ENCODE data around the gene RNPS1. TPM values are rescaled to one million over a fixed set of nuclear protein-coding genes. Genes with fewer than 3 reads are reported as not detected.
A peak's percentile ranks its signal among the peaks of the same experiment; 100 is the strongest.

The RNPS1 gene
- total and polyA plus RNA-seq, 9 of the 15 experiments (the other 6 are each of a cell fraction or from before 2014, with no cell fraction given): 44.9 to 338 (median 202) TPM

DNA sequence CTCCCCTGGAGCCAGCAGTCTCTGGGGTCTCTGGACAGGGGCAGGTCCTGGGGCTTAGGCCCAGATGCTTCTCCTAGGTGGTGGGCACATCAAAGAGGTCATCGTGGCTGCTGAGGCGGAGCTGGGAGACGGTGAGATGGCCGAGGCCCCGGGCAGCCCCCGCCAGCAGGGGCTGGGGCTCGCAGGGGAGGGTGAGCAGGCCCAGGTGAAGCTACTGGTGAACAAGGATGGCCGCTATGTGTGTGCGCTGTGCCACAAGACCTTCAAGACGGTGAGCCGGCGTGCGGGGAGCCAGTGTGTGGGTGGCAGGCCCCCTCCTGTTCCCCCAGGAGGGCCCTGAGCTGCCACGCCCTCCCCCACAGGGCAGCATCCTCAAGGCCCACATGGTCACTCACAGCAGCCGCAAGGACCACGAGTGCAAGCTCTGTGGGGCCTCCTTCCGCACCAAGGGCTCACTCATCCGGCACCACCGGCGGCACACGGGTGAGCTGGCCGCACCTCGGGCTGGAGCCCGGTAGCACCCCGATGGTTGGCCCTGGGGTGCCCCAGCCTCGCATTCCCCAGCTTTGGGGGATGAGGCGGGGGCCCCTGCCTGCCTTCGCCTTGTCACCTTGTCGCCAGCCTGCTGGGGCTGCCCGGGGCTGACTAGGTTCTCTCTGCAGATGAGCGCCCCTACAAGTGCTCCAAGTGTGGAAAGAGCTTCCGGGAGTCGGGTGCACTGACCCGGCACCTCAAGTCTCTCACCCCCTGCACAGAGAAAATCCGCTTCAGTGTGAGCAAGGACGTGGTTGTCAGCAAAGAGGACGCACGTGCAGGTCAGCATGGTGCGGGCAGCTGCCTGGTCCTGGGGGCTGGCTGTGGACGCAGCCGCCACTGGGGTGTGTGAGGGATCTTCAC lies 35.6 kb downstream of the RNPS1 start (continued):
- TF ChIP-seq, protein P1, sequence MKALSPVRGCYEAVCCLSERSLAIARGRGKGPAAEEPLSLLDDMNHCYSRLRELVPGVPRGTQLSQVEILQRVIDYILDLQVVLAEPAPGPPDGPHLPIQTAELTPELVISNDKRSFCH (CRISPR knock-in tag; IDR thresholded peaks at IDR 0.05): no peak
- TF ChIP-seq, protein P1 (tag; IDR thresholded peaks at IDR 0.05): no peak
- TF ChIP-seq POLR2A (conservative IDR thresholded peaks at IDR 0.05): 0 out of 2 replicates have a peak, but pooled peaks have one; percentile 24
- no peak for TF ChIP-seq ZNF354B (CRISPR knock-in tag; IDR thresholded peaks at IDR 0.05)
- TF ChIP-seq HDAC3 (IDR thresholded peaks at IDR 0.05; ENCODE audit: borderline replicate concordance, partially characterized antibody): no peak
- TF ChIP-seq POLR2B (IDR thresholded peaks at IDR 0.05; ENCODE audit: low read depth, partially characterized antibody): peak; percentile 25
- no peak for TF ChIP-seq PHF8 (IDR thresholded peaks at IDR 0.05; ENCODE audit: borderline replicate concordance, low read length)

DNA sequence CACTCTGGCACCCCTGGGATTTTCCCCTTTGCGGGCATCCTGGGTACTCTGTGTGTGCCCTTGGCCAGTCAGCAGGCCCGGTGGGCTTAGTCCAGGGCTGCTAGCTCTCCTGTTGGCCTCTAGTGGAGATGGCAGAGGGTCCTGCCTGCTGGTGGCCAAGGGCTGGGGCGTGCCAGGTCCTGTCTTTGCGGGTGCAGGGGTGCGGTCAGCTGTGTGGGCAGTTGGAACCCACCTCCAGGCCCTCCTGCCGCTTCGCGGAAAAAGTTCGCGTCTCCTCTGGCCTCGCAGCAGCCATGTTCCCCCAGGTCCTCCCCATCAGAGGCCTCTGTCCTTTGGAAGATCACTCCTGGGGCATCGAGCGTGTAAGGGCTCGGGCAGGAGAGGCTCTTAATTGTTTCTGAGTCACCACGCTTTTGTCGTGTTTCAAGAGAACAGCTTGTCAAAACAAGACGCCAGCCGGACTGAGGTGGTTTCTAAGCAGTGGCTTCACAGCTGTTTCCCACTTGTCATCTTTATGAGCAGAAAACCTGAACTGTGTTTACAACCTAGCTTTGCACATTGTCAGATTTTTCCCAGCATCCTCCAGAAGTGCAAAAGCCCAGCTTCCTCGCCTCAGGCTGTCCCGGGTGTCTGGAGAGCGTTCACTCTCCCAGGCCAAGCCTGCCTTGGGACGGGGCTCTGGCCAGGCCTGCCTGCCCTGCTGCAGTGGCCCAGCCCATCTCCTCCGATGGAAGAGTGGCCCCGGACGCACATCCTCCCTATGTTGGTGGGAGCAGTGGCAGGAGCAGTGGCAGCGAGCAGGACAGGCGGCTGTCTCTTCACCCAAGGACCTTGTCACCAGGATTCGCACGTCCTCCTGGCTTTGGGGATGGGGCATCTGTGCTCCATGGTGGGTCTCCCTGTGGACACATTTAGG lies 36.7 kb downstream of the RNPS1 start:
- intact Hi-C loops (cut with micrococcal nuclease) (no loop called here), in situ Hi-C loops (cut with MboI) (no loop called here)
- Histone ChIP-seq H3K9me3 (replicated peaks; ENCODE audit: control insufficient read depth, insufficient read depth, low read depth, low read length) (no peaks in the 10 kb centered on the region), H3K36me3 (ENCODE audit: control insufficient read depth, insufficient read depth, low read length) (peaks cover 93% of the 10 kb centered on the region; the same call in 2 of the 3 replicates), H3K9me1 (ENCODE audit: control insufficient read depth, insufficient read depth, low read length) (no peaks in the 10 kb centered on the region), H3K4me2 (ENCODE audit: insufficient read depth, low read length) (no peak overlapping the region), H3K4me1 (replicated peaks in 1 of 2; ENCODE audit: control insufficient read depth in 2 of 2, insufficient read depth in 2 of 2, low read length in 2 of 2) (peaks cover 3 to 58% of the 10 kb centered on the region in 2 experiments; a peak in 3 of 5 replicates), H3K27me3 (ENCODE audit: control insufficient read depth in 2 of 2, insufficient read depth in 2 of 2, low read length in 2 of 2) (no peaks in the 10 kb centered on the region), H3K4me3 (no peak overlapping the region), H3K27ac (ENCODE audit: extremely low read depth, low read depth, low read length) (no peak overlapping the region), H3K79me2 (ENCODE audit: control insufficient read depth, insufficient read depth, low read length) (peaks cover 24% of the 10 kb centered on the region), H4K20me1 (replicated peaks; ENCODE audit: control insufficient read depth, insufficient read depth, low read length) (peaks cover 7% of the 10 kb centered on the region), H2AFZ (ENCODE audit: low read depth, low read length) (no peak overlapping the region), H3K9ac (ENCODE audit: insufficient read depth in 1 of 2, low read depth in 2 of 2, low read length in 2 of 2) (peak overlapping the region in 1 of 2 experiments; percentile 35; a peak in 1 of 4 replicates)
- no TSS peak for BruUV-seq (replicated peaks)
- ATAC-seq: no peak
- FAIRE-seq: no peak
- 90% methylated on average over 21 of the region's 29 CpGs for WGBS (ENCODE audit: insufficient coverage, low coverage, missing lambda C conversion rate)
- TF ChIP-seq RBFOX2 (IDR thresholded peaks at IDR 0.05; ENCODE audit: low read depth, low read length) (peak; percentile 47; the same call in 1 of the 2 replicates), POLR2AphosphoS2 (IDR thresholded peaks at IDR 0.05; ENCODE audit: low read length) (no peak), NCOA2 (IDR thresholded peaks at IDR 0.05; ENCODE audit: partially characterized antibody in 2 of 2) (no peak), RBM34 (IDR thresholded peaks at IDR 0.05; ENCODE audit: borderline replicate concordance, insufficient read depth, low read length) (no peak)
- CTCF ChIA-PET (ENCODE audit: low intra/inter-chr PET ratio): no interaction called here
- POLR2A ChIA-PET: interaction anchor here (1.1 to 3.7 kb wide), 3 partner anchors 8 to 13 kb away, joined by 3 to 29 read pairs (median 19); partner anchors contain the start of gene E4F1
- no peak for DNase-seq (ENCODE audit: extremely low read depth in 1 of 4, low spot score in 3 of 4)

Data from K562 (cell line).